K562 (cell line): ENCODE results near the gene PNMT. TPM values are rescaled to one million over a fixed set of nuclear protein-coding genes. Genes with fewer than 3 reads are reported as not detected.
A peak's percentile ranks its signal among the peaks of the same experiment; 100 is the strongest.

Source experiments
- ATAC-seq: fragments of 200-7000 bp; cut with Tn5 transposase; 3 replicates; pipeline ENCODE4 v1.9.1; 2020; ENCODE audit warnings: moderate library complexity
- BruUV-seq: library from RNA; stranded (reverse); fragments of 400-500 nt; replicated peaks from 2 replicates; lab custom pipeline; 2021; lab: Mats Ljungman, UMichigan
- CTCF ChIA-PET: fragments of 300-600 bp; formaldehyde crosslinking; extraction: SDS; loops from one replicate; lab custom pipeline; 2021; ENCODE audit warnings: low intra/inter-chr PET ratio; lab: Yijun Ruan, JAX
- POLR2A ChIA-PET: fragments of 300-600, 350-650 bp; sonication (Branson Sonifier 250); formaldehyde crosslinking; extraction: SDS; loops from one replicate; lab custom pipeline; 2021; ENCODE audit warnings: antibody characterized with exemption, inconsistent platforms; lab: Yijun Ruan, JAX
- DNase-seq, 4 experiments: peaks; one replicate each; pipeline versions ENCODE4 v3.0.0 to v3.0.0-alpha.2; 2011 to 2018; ENCODE audit warnings: low spot score in 3 of 4, mixed read lengths in 3 of 4; ENCODE audit errors: extremely low read depth in 1 of 4
- FAIRE-seq: peaks from 2 replicates; lab custom pipeline; 2011; peaks lifted over from hg19 to GRCh38; lab: Jason Lieb, UNC
- H2AFZ ChIP-seq: 2 replicates; pipeline ENCODE4 v1.6.0; 2011; ENCODE audit warnings: low read depth, low read length, control low read depth, inconsistent platforms
- H3K27ac ChIP-seq: fragments of 200-600 bp; 3 replicates; pipeline ENCODE4 v1.8.0; 2011; ENCODE audit warnings: low read depth, mild to moderate bottlenecking, control low read depth, inconsistent platforms, low read length, moderate library complexity, mixed read lengths; ENCODE audit errors: extremely low read depth
- H3K27me3 ChIP-seq, 2 experiments: fragments of 300-600 bp in 1 of 2; 2 replicates in 1 of 2; 3 replicates in 1 of 2; pipeline versions ENCODE4 v1.6.0 to v1.8.0; 2011; ENCODE audit warnings: inconsistent platforms in 2 of 2, low read length in 2 of 2, mild to moderate bottlenecking in 1 of 2, mixed read lengths in 1 of 2, moderate library complexity in 1 of 2; ENCODE audit not compliant: control insufficient read depth in 2 of 2, insufficient read depth in 2 of 2
- H3K36me3 ChIP-seq: fragments of 300-600 bp; 3 replicates; pipeline ENCODE4 v1.8.0; 2011; ENCODE audit warnings: mild to moderate bottlenecking, low read length, inconsistent platforms; ENCODE audit not compliant: control insufficient read depth, insufficient read depth
- H3K4me1 ChIP-seq, 2 experiments: fragments of 200-600 bp in 1 of 2; replicated peaks in 1 of 2; 2 replicates in 1 of 2; 3 replicates in 1 of 2; pipeline versions ENCODE4 v1.5.1 to v1.8.0; 2011; ENCODE audit warnings: inconsistent platforms in 2 of 2, low read length in 2 of 2, mild to moderate bottlenecking in 1 of 2, mixed read lengths in 1 of 2, moderate library complexity in 1 of 2; ENCODE audit not compliant: control insufficient read depth in 2 of 2, insufficient read depth in 2 of 2
- H3K4me2 ChIP-seq: 2 replicates; pipeline ENCODE4 v1.6.1; 2011; ENCODE audit warnings: low read length, control low read depth, inconsistent platforms, mixed read lengths; ENCODE audit not compliant: insufficient read depth
- H3K4me3 ChIP-seq: fragments of 200-600 bp; sonication (generic), shearing (Covaris generic); 2 replicates; pipeline ENCODE4 v1.5.1; 2016; ENCODE audit warnings: control low read depth, inconsistent platforms
- H3K79me2 ChIP-seq: fragments of 200-600 bp; 3 replicates; pipeline ENCODE4 v1.8.0; 2011; ENCODE audit warnings: low read length, inconsistent platforms; ENCODE audit not compliant: control insufficient read depth, insufficient read depth
- H3K9ac ChIP-seq, 2 experiments: 2 replicates each; pipeline versions ENCODE4 v1.6.0 to v1.6.1; 2011; ENCODE audit warnings: low read depth in 2 of 2, low read length in 2 of 2, control low read depth in 1 of 2, inconsistent platforms in 1 of 2, mild to moderate bottlenecking in 1 of 2, mixed read lengths in 1 of 2; ENCODE audit not compliant: insufficient read depth in 1 of 2
- H3K9me1 ChIP-seq: one replicate; pipeline ENCODE4 v1.6.0; 2011; ENCODE audit warnings: inconsistent platforms, mild to moderate bottlenecking, low read length, moderate library complexity; ENCODE audit not compliant: control insufficient read depth, insufficient read depth
- H3K9me3 ChIP-seq: replicated peaks from 2 replicates; pipeline ENCODE4 v1.5.1; 2011; ENCODE audit warnings: low read depth, low read length, inconsistent platforms; ENCODE audit not compliant: control insufficient read depth, insufficient read depth
- H4K20me1 ChIP-seq: replicated peaks from 2 replicates; pipeline ENCODE4 v1.6.1; 2011; ENCODE audit warnings: low read length, inconsistent platforms, mixed read lengths; ENCODE audit not compliant: control insufficient read depth, insufficient read depth
- NFIC ChIP-seq: fragments of 450-650 bp; IDR thresholded peaks from 2 replicates; pipeline ENCODE4 v1.6.1; 2017; ENCODE audit warnings: mild to moderate bottlenecking, inconsistent platforms
- NFIX ChIP-seq: fragments of 250-450 bp; sonication (Bioruptor Pico); IDR thresholded peaks from 2 replicates; pipeline ENCODE4 v1.4.0; 2020; ENCODE audit warnings: low read depth, mild to moderate bottlenecking, moderate library complexity
- RBM15 ChIP-seq: fragments of 200-400 bp; formaldehyde crosslinking; IDR thresholded peaks from 2 replicates; pipeline ENCODE4 v1.6.1; 2018; ENCODE audit warnings: mild to moderate bottlenecking, low read length, moderate library complexity; ENCODE audit not compliant: insufficient read depth
- WGBS: fragments of 100-300 bp; shearing (Covaris generic); methylation state at CpG from one replicate; pipeline ENCODE4 v1.1.6; 2016; ENCODE audit warnings: low coverage, mixed read lengths; ENCODE audit not compliant: insufficient coverage; ENCODE audit errors: missing lambda C conversion rate; 5-methylcytosine and 5-hydroxymethylcytosine counted together
- in situ Hi-C: fragments of 300-500 bp; cut with MboI; formaldehyde crosslinking; loops from 4 replicates; pipeline ENCODE4 v1.15.0; 2018; ENCODE audit warnings: inconsistent platforms, mixed read lengths
- intact Hi-C: fragments of 100-400 bp; cut with micrococcal nuclease; formaldehyde crosslinking; loops from 2 replicates; pipeline ENCODE4 v1.14.2; 2022
- polyA plus RNA-seq, 8 experiments: library from polyadenylated mRNA; depleted of rRNA in 4 of 8; stranded (reverse) in 5 of 8; unstranded in 3 of 8; fragments of >200 nt; fragmentation: Nextera tagmentation in 2 of 8; fragmentation: Illumina TruSeq in 1 of 8; extraction: Ambion mirVana in 2 of 8; extraction: Trizol in 1 of 8; gene quantifications; 2 replicates each; pipeline versions ENCODE4 v1.2.1 to v1.2.3, GENCODE V29; 2011 to 2014; ENCODE audit warnings: inconsistent platforms in 1 of 8, missing spikeins in 1 of 8
- total RNA-seq, 7 experiments: library from RNA; depleted of rRNA in 6 of 7; stranded (reverse); fragments of >200 nt in 6 of 7; fragmentation: Illumina TruSeq in 2 of 7; extraction: Trizol in 2 of 7; gene quantifications; 2 replicates each; pipeline versions ENCODE4 v1.2.1 to v1.2.3, GENCODE V29; 2011 to 2021; ENCODE audit warnings: low replicate concordance in 1 of 7

Gene PNMT
- total and polyA plus RNA-seq, 9 of the 15 experiments (the other 6 are each of a cell fraction or from before 2014, with no cell fraction given) = 0.55 to 18.1 (median 5.8) TPM

- CTCF ChIA-PET = no interaction called here
- H4K20me1 ChIP-seq = peaks cover 26% of the 10 kb centered on the region
- no peak overlapping the region; a peak in 1 of 4 replicates for H3K9ac ChIP-seq
- in situ Hi-C loops (no loop called here), intact Hi-C loops (no loop called here)
- BruUV-seq = no TSS peak
- H3K9me3 ChIP-seq = no peaks in the 10 kb centered on the region
- peaks cover 11% of the 10 kb centered on the region; the same call in 2 of the 3 replicates for H3K36me3 ChIP-seq
- no peak overlapping the region for H2AFZ ChIP-seq
- H3K9me1 ChIP-seq = no peaks in the 10 kb centered on the region
- 54% methylated on average over 2 of the region's 2 CpGs for WGBS
- H3K4me2 ChIP-seq = peak overlapping the region; percentile 94; the same call in 1 of the 2 replicates
- peaks cover 66 to 69% of the 10 kb centered on the region in 2 experiments for H3K4me1 ChIP-seq
- FAIRE-seq (no peak), ATAC-seq (no peak), DNase-seq (no peak)
- no peak overlapping the region for H3K27ac ChIP-seq
- H3K4me3 ChIP-seq = no peak overlapping the region
- POLR2A ChIA-PET = interaction anchor here (0.6 to 1.9 kb wide), 4 partner anchors 11 to 995 kb away, joined by 3 to 7 read pairs (median 5); no protein-coding TSS in a partner anchor
- peaks cover 70% of the 10 kb centered on the region for H3K79me2 ChIP-seq
- no peaks in the 10 kb centered on the region for H3K27me3 ChIP-seq
- TF ChIP-seq NFIX (CRISPR knock-in tag) = peak; percentile 70
- no peak for TF ChIP-seq RBM15
- peak; percentile 95 for TF ChIP-seq NFIC
- TF ChIP-seq, all 486 proteins: peak for 2
Measured at GRCh38 chr17:39639043-39639442, 29.2 kb upstream of the PNMT start.
